HG03558 (cell line): ENCODE results near the gene PGGT1B.

ENCODE experiments used
- ATAC-seq: cut with Tn5 transposase; IDR thresholded peaks from one replicate; pipeline ENCODE4 v1.9.1; 2021; ENCODE audit warnings: moderate number of reproducible peaks; ENCODE audit not compliant: unreplicated experiment; ENCODE audit errors: extremely low read depth

Gene PGGT1B

DNA sequence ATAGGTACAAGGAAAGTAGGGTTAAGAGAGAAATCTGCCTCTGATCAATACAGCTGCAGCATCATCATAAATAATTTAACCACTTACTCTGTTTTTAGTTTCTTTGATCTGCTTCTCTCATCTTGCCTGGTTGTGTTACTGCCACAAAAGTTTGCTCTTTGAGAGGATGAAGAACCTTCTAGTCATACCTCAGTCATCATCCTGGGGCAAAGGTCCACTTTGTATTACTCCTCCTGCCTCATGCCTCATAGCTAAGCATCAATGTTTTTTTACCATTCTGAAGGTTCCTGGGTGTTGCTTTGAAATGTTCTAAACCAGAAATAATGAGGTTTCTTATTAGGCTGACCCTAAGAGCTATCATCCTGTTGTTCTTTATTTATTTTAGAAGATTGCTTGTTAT lies 75.9 kb downstream of the PGGT1B start:
- ATAC-seq = no peak

DNA sequence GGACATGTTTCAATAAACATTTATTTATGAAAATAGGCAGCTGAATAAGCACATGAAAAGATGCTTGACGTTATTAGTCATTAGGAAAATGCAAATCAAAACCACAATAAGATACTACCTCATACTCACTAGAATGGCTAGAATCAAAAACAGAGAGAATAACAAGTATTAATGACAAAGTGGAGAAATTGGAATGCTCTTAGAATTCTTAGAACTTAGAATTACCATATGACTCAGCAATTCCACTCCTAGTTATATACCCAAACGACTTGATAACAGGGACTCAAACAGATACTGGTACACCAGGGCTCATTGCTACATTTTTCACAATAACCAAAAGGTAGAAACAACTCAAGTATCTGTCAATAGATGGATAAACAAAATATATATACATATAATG lies 77.9 kb downstream of the PGGT1B start:
- no peak for ATAC-seq

DNA sequence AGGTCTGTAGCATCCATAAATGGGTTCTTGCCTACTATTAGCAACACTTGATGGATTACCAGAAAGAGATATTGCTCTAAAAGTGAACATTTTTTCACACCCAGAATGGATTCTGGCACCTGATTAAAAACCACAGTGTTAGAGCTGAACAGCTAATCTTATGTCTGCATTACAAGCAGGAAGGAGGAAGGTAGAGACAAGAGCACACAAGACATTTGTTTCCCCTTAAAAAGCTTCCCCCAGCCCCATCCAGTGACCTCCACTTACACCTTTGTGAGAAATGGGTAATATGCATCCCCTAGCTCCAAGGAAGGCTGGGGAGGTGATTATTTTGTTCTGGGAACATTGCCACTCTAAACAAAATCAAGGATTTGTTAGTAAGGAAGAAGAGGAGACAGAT lies 80.9 kb downstream of the PGGT1B start:
- ATAC-seq = no peak

DNA sequence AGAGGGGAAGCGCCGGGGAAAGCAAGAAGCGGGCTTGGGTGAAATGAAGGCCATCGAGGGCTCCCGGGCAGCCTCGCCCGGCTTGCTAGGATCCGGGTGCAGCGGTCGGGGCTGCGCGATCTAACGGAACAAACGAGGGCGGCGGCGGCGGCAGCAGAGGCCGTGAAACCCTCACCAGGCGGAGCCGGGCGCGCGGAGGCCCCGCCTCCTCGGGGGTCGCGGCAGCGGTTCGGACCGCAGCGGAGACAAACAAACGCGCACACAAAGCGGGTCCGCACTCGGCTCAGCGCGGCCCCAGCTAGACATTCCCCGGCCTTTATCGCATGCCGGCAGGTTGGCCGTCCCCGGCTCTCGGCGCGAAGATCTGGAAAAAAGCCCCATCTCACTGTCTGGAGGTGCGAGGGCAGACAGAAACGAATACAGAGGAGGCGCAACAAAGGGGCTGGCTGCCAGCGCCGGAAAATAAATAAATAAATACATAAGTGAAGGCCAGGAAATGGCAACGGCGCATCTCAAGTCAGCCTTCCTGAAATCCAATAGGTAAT lies 82.4 kb downstream of the PGGT1B start:
- no peak for ATAC-seq

DNA sequence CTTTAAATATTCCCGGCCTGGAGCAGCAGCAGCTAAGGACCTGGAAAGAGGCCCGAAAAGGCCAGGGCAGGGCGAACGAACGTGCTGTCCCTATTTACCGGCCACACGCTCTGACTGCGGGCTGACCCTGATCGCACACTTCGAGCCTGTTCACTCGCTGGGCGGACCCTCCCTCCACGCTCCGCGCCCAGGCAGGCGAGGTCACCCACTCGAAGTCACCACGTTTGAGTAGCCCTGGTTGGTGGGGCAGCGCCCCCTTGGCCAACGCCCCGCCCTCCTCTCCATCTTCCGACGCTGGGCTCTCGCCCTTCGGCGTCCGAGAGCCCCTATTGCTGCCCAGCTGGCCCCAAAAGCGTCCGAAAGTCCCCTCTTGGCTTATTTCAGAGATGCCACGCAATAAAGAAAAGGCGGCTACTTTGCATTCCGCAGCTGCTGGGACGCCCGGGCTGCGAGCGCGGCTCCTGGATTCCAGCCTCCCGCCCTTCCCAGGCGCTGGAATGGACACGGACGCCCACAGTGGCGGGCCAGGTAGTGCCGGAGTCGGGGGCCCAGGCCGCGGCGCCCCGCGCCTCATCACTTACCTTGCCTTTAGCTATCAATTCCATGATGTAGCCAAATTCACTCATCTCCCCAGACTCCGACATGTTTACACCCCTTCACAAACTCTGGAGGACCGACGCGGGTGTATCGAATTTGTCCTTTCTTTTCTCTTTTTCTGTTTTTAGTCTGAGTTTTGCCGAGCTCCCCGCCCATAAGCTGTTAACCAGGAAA lies 83.1 kb downstream of the PGGT1B start:
- no peak for ATAC-seq

DNA sequence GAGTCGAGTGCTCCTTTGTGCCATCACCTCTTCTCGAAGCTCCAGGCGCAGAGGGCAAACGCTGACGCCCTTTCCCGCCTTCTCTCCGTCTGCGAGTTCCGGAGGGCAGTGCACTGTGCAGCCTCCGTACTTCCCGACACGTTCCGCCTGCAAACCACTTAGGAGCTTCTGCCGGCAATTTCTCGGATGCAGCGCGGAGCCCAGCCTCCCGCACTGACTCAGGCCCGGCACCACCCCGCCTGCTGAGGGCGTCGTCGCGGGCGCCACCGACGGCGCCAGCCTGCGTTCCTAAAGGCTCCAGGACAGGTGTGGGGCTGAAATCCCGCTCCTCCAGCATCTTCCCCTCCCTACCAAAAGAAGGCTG lies 83.7 kb downstream of the PGGT1B start:
- no peak for ATAC-seq

DNA sequence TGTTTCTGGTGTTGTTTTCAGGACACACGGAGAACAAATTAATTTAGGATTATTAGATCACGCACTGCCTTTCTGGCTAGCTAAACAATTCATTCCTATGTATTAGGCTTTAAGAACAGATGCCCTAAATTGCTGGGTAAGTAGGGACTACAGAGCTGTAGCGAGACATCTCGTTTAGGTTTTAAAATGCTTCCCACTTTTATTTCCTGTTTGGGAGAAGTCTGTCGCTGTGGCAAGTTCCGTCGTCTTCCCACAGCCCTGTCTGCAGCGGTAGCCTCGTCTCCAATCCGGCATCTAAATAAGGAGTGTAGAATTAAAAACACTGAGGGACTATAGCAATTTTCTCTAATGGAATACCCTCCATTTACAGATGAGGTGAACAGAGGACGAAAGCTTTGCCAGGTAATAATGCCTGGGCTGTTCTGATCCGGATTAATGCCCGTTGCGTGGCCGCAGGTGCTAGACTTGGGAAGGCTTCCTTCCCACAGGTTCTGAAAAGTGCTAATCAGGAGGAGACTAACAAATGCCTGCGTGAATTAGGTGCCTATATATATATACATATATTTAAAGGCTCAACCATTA lies 91.7 kb downstream of the PGGT1B start:
- no peak for ATAC-seq

DNA sequence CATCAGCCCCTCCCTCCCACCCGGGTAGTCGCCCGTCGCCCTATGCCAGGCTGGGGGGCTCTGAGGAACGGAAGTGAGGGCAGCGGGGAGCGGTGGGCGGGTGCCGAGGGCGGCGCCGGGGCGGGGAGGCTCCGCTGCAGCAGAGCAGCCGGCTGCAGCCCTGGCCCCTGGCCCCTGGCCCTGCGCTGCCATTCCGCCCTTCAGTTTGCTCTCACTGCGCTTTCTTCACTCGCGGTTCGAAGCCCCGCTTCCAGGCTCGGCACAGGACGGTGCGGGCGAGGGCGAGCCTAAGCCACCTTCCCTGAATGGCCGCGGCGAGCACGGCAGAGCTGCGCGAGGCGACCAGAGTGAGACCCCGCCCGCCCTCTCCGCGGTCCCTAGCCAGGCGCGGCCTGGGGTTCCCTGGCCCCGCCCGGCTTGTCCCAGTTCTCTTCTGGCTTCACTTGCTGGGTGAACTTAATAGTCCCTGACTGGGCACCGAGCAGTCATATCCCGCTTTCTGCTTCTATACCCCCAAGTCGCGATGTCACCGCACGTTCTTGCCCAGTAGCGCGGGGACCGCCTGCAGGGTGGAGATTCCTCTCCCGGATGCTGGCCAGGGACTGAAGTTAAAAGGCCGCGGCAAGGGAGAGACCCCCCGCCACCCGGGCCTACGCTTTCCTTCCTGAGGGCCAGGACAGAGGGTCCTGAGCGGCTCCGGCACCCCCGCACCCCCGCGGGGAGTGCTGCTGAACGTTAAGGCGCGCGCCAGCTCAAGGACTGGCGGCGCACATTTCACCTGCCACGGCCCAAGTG lies 92.3 kb downstream of the PGGT1B start:
- peak; percentile 13 for ATAC-seq

DNA sequence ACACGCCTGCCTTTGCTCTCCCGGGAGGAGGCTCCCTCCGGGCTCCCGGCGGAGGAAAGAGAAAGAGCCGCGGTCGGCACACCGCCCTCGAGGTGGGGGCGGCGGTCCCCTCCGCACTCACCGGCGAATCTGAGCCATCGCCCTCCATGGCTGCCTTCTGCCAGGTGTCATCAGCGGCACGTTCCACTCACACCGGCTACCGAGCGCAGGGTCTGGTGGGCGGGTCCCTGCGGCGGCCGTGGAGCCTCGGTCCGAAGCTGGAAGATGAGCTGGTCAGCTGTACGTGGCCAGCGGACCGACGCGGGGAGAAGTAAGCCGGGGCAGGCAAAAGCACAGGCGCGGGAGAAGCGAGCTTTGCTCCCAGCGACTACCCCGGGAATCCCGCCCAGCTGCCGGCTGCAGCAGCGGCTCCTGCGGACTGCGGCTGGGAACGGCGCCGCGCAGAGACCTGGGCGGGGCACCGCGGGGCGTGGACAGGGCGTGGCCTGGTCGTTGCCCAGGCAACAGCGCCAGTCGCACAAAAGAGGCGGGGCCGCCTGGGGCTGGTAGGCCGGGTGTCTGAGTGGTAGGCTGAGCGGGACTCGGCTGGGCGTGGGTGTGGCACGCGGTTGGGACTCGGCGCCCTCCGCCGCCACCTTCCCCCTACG lies 93.1 kb downstream of the PGGT1B start, which contains the start of gene TRIM36:
Gene TRIM36, minus strand, starts transcription at position 422 of the 647 bp plus-strand sequence. Its CDS starts 274 bp downstream, at position 148.
- peak; percentile 96 for ATAC-seq

DNA sequence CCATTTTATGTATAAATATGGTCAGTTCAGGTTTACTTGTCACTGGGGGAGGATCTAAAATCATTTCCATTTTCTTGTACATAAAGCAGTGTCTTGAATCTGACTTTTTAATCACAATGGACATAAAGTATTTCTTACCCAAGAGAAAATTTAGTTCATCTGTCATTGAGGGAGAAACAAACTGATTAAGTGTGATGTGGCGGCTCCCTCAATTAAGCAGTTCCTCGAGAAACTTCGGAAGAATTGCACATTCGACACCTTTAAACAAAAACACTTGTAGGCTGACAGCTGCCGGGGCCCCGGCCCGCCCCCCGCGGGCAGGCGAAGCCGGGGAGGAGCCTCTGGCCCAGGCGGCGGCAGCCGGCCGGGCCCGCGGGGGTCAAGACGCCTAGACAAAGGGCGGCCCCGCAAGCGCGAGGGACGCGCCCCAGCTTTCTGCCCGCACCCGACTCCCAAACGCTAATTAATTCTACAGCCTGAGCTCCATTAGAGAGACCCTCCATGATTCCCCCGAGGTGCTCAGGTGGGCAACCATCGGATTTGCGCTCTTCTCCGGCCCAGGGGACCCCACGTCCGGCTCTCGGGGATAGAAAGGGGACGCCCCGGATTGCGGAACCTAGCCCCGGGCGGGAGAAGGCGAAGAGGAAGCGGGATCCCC lies 93.7 kb downstream of the PGGT1B start:
- no peak for ATAC-seq

DNA sequence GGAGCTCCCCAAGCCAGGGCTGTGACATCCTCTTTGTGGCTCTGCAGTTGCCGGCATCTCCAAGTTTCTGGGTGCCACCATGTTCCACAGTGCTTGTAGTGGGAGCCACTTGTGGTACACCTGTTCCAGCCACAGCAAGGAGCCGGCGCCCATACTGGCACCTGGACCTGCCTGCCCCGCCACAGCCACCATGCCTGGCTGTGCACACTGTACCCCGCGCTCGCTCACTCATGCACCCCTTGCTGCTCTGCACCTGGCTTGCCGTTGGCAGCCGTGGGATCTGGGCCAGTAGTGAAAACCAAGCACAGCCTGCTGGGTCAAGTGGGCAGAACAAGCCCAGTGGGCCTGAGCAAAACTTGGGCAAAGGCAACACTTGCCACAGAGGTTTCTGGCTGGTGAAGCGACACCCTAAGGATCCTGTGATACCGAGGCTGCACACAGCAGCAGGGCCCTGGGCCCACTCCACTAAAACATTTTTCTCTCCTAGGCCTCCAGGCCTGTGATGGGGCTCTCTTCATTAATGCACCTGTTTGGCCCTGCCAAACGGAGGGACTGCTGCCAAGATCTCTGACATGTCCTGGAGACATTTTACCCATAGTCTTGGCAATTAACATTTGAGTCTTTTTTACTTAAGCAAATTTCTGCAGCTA lies 95.8 kb downstream of the PGGT1B start:
- no peak for ATAC-seq

DNA sequence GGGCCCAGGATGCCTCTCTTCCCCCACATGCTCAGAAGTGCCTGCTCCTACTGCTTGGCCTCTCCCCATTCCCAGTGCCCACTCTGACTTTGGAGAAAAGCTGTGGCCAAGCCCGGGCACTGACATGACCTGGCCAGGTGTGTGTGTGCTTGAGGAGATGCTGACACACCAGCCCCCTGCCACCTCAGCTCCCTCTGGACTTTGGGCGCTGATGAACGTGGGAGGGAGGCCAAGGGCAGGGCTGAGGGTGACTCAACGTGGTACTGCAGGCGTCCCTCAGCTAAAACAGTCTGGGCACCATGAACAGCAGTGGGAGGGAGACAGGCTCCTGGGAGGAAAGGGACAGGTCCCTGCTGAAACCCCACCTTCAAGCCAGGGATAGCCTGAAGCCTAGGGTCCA lies 96.9 kb downstream of the PGGT1B start:
- no peak for ATAC-seq

DNA sequence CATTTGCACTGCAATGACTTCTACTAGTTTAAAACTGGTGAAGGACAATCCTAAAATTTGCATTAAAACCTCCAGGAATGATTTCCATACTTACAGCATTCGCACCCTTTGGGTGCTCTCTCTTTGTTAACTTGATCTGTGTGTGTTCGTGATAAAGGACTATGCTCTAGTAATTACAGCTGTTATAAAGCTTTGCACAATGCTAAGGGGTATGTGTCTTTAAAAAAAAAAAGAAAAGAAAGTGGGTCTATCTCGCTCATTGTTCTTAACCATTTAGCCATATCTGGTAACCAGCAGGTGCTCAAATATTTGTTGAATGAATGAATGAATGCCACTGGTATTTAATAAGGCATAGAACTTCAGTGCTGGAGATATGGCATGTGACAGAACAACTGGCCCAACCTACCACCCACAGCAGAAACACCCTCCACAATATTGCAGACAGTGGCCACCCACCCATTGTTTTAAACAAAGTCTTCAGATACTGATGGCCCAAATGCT lies 101.7 kb downstream of the PGGT1B start:
- ATAC-seq = no peak
